Neural cell (in vitro differentiated cells): ENCODE measurements around the gene DYNC1I2. TPM values are rescaled to one million over a fixed set of nuclear protein-coding genes. Genes with fewer than 3 reads are reported as not detected.

Experiments used
- H2AFZ ChIP-seq: fragments of 200-600, 300-800 bp; sonication (generic), shearing (Covaris generic); 2 replicates; pipeline ENCODE4 v1.6.0; 2014; ENCODE audit warnings: low read depth, mild to moderate bottlenecking, antibody characterized with exemption, low read length, moderate library complexity
- H3F3A ChIP-seq: fragments of 200-600 bp; shearing (Covaris generic); 2 replicates; pipeline ENCODE4 v1.6.1; 2016; ENCODE audit warnings: mild to moderate bottlenecking, moderate library complexity, mixed read lengths, antibody characterized with exemption, low read length; ENCODE audit not compliant: insufficient read depth, poor library complexity, severe bottlenecking
- H3K27ac ChIP-seq: fragments of 200-600, 300-800 bp; sonication (generic), shearing (Covaris generic); 2 replicates; pipeline ENCODE4 v1.5.1; 2014; ENCODE audit warnings: mild to moderate bottlenecking, low read length, moderate library complexity
- H3K27me3 ChIP-seq: fragments of 300-800, 200-600 bp; sonication (generic), shearing (Covaris generic); 2 replicates; pipeline ENCODE4 v1.6.0; 2014; ENCODE audit warnings: mild to moderate bottlenecking, low read depth, low read length, moderate library complexity; ENCODE audit not compliant: insufficient read depth
- H3K36me3 ChIP-seq: fragments of 300-800, 200-600 bp; sonication (generic), shearing (Covaris generic); 2 replicates; pipeline ENCODE4 v1.5.1; 2014; ENCODE audit warnings: mild to moderate bottlenecking, antibody characterized with exemption, low read length, moderate library complexity; ENCODE audit not compliant: insufficient read depth
- H3K4me2 ChIP-seq: fragments of 300-800, 200-600 bp; sonication (generic), shearing (Covaris generic); 2 replicates; pipeline ENCODE4 v1.6.0; 2014; ENCODE audit warnings: mild to moderate bottlenecking, low read length
- H3K4me3 ChIP-seq: fragments of 300-800, 200-600 bp; sonication (generic), shearing (Covaris generic); 2 replicates; pipeline ENCODE4 v1.5.1; 2014; ENCODE audit warnings: mild to moderate bottlenecking, low read length, moderate library complexity
- H3K79me2 ChIP-seq: fragments of 200-600 bp; shearing (Covaris generic); replicated peaks from 2 replicates; pipeline ENCODE4 v1.6.0; 2014; ENCODE audit warnings: mild to moderate bottlenecking, low read length, moderate library complexity; ENCODE audit not compliant: insufficient read depth
- H3K9ac ChIP-seq: fragments of 300-800, 200-600 bp; sonication (generic), shearing (Covaris generic); 2 replicates; pipeline ENCODE4 v1.6.1; 2016; ENCODE audit warnings: mild to moderate bottlenecking, low read length, mixed read lengths
- H3K9me2 ChIP-seq: fragments of 200-600 bp; shearing (Covaris generic); 2 replicates; pipeline ENCODE4 v1.6.1; 2016; ENCODE audit warnings: mild to moderate bottlenecking, low read length, mixed read lengths; ENCODE audit not compliant: insufficient read depth
- H3K9me3 ChIP-seq: fragments of 200-600, 300-800 bp; sonication (generic), shearing (Covaris generic); 2 replicates; pipeline ENCODE4 v1.6.1; 2016; ENCODE audit warnings: mild to moderate bottlenecking, mixed run types, low read length, moderate library complexity, mixed read lengths
- H4K20me1 ChIP-seq: fragments of 200-600 bp; shearing (Covaris generic); 2 replicates; pipeline ENCODE4 v1.6.1; 2016; ENCODE audit warnings: mild to moderate bottlenecking, mixed run types; ENCODE audit not compliant: insufficient read depth
- CTCF ChIP-seq: fragments of 450-650 bp; IDR thresholded peaks from 2 replicates; pipeline ENCODE4 v1.5.1; 2014; ENCODE audit warnings: antibody characterized with exemption, mild to moderate bottlenecking, moderate library complexity; ENCODE audit not compliant: poor library complexity, severe bottlenecking
- EP300 ChIP-seq: fragments of 450-650 bp; conservative IDR thresholded peaks from 2 replicates; pipeline ENCODE4 v1.6.1; 2014; ENCODE audit warnings: antibody characterized with exemption, mild to moderate bottlenecking, moderate library complexity; ENCODE audit not compliant: poor library complexity, severe bottlenecking
- EZH2 ChIP-seq: fragments of 200-600, 300-800 bp; shearing (Covaris generic), sonication (generic); IDR thresholded peaks from 2 replicates; pipeline ENCODE4 v1.6.1; 2014; ENCODE audit warnings: antibody characterized with exemption, low read length, borderline replicate concordance, mild to moderate bottlenecking; ENCODE audit not compliant: insufficient read depth, poor library complexity, severe bottlenecking
- MXI1 ChIP-seq: fragments of 450-650 bp; conservative IDR thresholded peaks from 2 replicates; pipeline ENCODE4 v1.6.1; 2014; ENCODE audit warnings: antibody characterized with exemption, mild to moderate bottlenecking; ENCODE audit not compliant: poor library complexity, severe bottlenecking
- POLR2AphosphoS5 ChIP-seq: IDR thresholded peaks from 2 replicates; pipeline ENCODE4 v1.6.1; 2012
- RAD21 ChIP-seq: fragments of 450-650 bp; conservative IDR thresholded peaks from 2 replicates; pipeline ENCODE4 v1.6.1; 2014; ENCODE audit warnings: antibody characterized with exemption, mild to moderate bottlenecking, moderate library complexity
- SMC3 ChIP-seq: fragments of 450-650 bp; conservative IDR thresholded peaks from 2 replicates; pipeline ENCODE4 v1.6.1; 2014; ENCODE audit warnings: antibody characterized with exemption, mild to moderate bottlenecking, moderate library complexity; ENCODE audit not compliant: poor library complexity
- TAF1 ChIP-seq: IDR thresholded peaks from 2 replicates; pipeline ENCODE4 v1.6.1; 2012; ENCODE audit warnings: low read depth
- polyA plus RNA-seq: library from polyadenylated mRNA; depleted of rRNA; stranded (reverse); fragments of >200 nt; gene quantifications from 2 replicates; pipeline ENCODE4 v1.2.3, GENCODE V29; 2014
- TF ChIP-seq, protein P1 (sequence below): IDR thresholded peaks from 2 replicates; pipeline ENCODE4 v1.6.1; 2012; ENCODE audit warnings: borderline replicate concordance

Gene DYNC1I2
- polyA plus RNA-seq, 1 donor from 2014 or later = 561 TPM

DNA sequence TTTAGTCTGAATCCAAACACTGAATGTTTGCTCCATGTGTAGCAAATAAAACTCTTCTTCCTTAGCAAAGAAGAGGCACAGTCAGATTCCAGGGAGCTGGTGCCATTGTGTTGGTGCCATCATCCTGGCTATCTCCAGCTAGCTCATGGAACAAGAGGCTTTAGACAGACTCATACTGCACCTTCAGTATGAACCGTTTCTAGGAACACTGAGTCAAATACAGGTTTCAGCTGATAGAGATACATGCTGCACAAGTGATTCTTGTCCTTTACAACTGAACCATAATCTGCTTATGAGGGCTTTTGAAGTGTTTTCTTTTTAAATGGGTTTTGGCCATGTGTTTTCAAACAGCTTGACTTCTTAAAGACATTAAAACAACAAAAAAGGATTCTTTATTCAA, 57.9 kb downstream of the DYNC1I2 start:
- Histone ChIP-seq H3K27ac (no peak overlapping the region), H3K9me2 (no peaks in the 10 kb centered on the region), H3K27me3 (no peaks in the 10 kb centered on the region), H3K9ac (no peak overlapping the region), H4K20me1 (no peaks in the 10 kb centered on the region), H3K4me3 (no peak overlapping the region), H3K4me2 (no peak overlapping the region), H3K79me2 (peaks cover 8% of the 10 kb centered on the region), H3K36me3 (peaks cover 18% of the 10 kb centered on the region), H3K9me3 (no peaks in the 10 kb centered on the region), H3F3A (no peaks in the 10 kb centered on the region), H2AFZ (no peak overlapping the region)
- TF ChIP-seq MXI1 (no peak), EP300 (no peak), EZH2 (no peak), RAD21 (no peak), SMC3 (no peak), POLR2AphosphoS5 (no peak), CTCF (no peak), TAF1 (no peak)
- TF ChIP-seq, protein P1, sequence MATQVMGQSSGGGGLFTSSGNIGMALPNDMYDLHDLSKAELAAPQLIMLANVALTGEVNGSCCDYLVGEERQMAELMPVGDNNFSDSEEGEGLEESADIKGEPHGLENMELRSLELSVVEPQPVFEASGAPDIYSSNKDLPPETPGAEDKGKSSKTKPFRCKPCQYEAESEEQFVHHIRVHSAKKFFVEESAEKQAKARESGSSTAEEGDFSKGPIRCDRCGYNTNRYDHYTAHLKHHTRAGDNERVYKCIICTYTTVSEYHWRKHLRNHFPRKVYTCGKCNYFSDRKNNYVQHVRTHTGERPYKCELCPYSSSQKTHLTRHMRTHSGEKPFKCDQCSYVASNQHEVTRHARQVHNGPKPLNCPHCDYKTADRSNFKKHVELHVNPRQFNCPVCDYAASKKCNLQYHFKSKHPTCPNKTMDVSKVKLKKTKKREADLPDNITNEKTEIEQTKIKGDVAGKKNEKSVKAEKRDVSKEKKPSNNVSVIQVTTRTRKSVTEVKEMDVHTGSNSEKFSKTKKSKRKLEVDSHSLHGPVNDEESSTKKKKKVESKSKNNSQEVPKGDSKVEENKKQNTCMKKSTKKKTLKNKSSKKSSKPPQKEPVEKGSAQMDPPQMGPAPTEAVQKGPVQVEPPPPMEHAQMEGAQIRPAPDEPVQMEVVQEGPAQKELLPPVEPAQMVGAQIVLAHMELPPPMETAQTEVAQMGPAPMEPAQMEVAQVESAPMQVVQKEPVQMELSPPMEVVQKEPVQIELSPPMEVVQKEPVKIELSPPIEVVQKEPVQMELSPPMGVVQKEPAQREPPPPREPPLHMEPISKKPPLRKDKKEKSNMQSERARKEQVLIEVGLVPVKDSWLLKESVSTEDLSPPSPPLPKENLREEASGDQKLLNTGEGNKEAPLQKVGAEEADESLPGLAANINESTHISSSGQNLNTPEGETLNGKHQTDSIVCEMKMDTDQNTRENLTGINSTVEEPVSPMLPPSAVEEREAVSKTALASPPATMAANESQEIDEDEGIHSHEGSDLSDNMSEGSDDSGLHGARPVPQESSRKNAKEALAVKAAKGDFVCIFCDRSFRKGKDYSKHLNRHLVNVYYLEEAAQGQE = no peak

GRCh38 chr2:171745806-171746205, 58.5 kb downstream of the DYNC1I2 start:
- H2AFZ ChIP-seq = no peak overlapping the region
- no peaks in the 10 kb centered on the region for H3F3A ChIP-seq
- H3K4me3 ChIP-seq = no peak overlapping the region
- no peaks in the 10 kb centered on the region for H3K9me3 ChIP-seq
- no peak overlapping the region for H3K9ac ChIP-seq
- peaks cover 8% of the 10 kb centered on the region for H3K79me2 ChIP-seq
- no peak for TF ChIP-seq MXI1
- no peak for TF ChIP-seq EZH2
- TF ChIP-seq RAD21 = no peak
- no peak for TF ChIP-seq SMC3
- TF ChIP-seq POLR2AphosphoS5 = no peak
- TF ChIP-seq EP300 = no peak
- no peak for TF ChIP-seq CTCF
- TF ChIP-seq, protein P1 = no peak
- no peak for TF ChIP-seq TAF1
- H3K4me2 ChIP-seq = no peak overlapping the region
- no peaks in the 10 kb centered on the region for H3K9me2 ChIP-seq
- peaks cover 18% of the 10 kb centered on the region for H3K36me3 ChIP-seq
- H4K20me1 ChIP-seq = no peaks in the 10 kb centered on the region
- no peaks in the 10 kb centered on the region for H3K27me3 ChIP-seq
- H3K27ac ChIP-seq = no peak overlapping the region
